DOHH2 (cell line): ENCODE measurements around the gene REL.

Source experiments
- H3F3A ChIP-seq: fragments of 200-600 bp; sonication (generic), shearing (Covaris generic); 2 replicates; pipeline ENCODE4 v1.6.0; 2016; ENCODE audit warnings: antibody characterized with exemption, mild to moderate bottlenecking; ENCODE audit not compliant: control insufficient read depth, insufficient read depth
- H3K27ac ChIP-seq: fragments of 200-600 bp; sonication (generic); 2 replicates; pipeline ENCODE4 v1.5.1; 2014; ENCODE audit warnings: low read depth, mild to moderate bottlenecking, low read length, moderate library complexity
- H3K27me3 ChIP-seq: fragments of 200-600 bp; sonication (generic); 2 replicates; pipeline ENCODE4 v1.6.1; 2014; ENCODE audit warnings: mild to moderate bottlenecking, low read length, mixed read lengths; ENCODE audit not compliant: control insufficient read depth
- H3K36me3 ChIP-seq: fragments of 200-600 bp; sonication (generic); 2 replicates; pipeline ENCODE4 v1.6.1; 2014; ENCODE audit warnings: mild to moderate bottlenecking, low read length, moderate library complexity, mixed read lengths; ENCODE audit not compliant: control insufficient read depth
- H3K4me1 ChIP-seq: fragments of 200-600 bp; sonication (generic); 2 replicates; pipeline ENCODE4 v1.6.1; 2014; ENCODE audit warnings: mild to moderate bottlenecking, low read length, mixed read lengths; ENCODE audit not compliant: control insufficient read depth
- H3K4me2 ChIP-seq: fragments of 200-600 bp; sonication (generic); 2 replicates; pipeline ENCODE4 v1.6.0; 2014; ENCODE audit warnings: mild to moderate bottlenecking, low read length, moderate library complexity
- H3K4me3 ChIP-seq: fragments of 200-600 bp; sonication (generic); 2 replicates; pipeline ENCODE4 v1.5.1; 2014; ENCODE audit warnings: mild to moderate bottlenecking, low read length, mixed read lengths
- H3K79me2 ChIP-seq: fragments of 200-600 bp; sonication (generic); 2 replicates; pipeline ENCODE4 v1.6.1; 2014; ENCODE audit warnings: mild to moderate bottlenecking, low read length, mixed read lengths; ENCODE audit not compliant: control insufficient read depth
- H3K9me2 ChIP-seq: fragments of 200-600 bp; sonication (generic); replicated peaks from 2 replicates; pipeline ENCODE4 v1.6.1; 2014; ENCODE audit warnings: mild to moderate bottlenecking, low read length, mixed read lengths; ENCODE audit not compliant: control insufficient read depth
- H3K9me3 ChIP-seq: fragments of 200-600 bp; sonication (generic); 2 replicates; pipeline ENCODE4 v1.6.1; 2014; ENCODE audit warnings: antibody characterized with exemption, low read length, mixed read lengths; ENCODE audit not compliant: control insufficient read depth, insufficient read depth
- H4K20me1 ChIP-seq: fragments of 200-600 bp; sonication (generic); 2 replicates; pipeline ENCODE4 v1.6.0; 2014; ENCODE audit warnings: low read depth, mild to moderate bottlenecking, antibody characterized with exemption, low read length, moderate library complexity; ENCODE audit not compliant: control insufficient read depth, insufficient read depth
- CTCF ChIP-seq: fragments of 200-600 bp; sonication (generic); IDR thresholded peaks from one replicate; pipeline ENCODE4 v1.5.1; 2014; ENCODE audit warnings: antibody characterized with exemption, mild to moderate bottlenecking, low read depth, low read length; ENCODE audit not compliant: poor library complexity, severe bottlenecking
- EZH2phosphoT487 ChIP-seq: fragments of 200-600 bp; sonication (generic); IDR thresholded peaks from 2 replicates; pipeline ENCODE4 v1.6.1; 2017; ENCODE audit warnings: borderline replicate concordance, mild to moderate bottlenecking, antibody characterized with exemption, low read length, moderate library complexity, mixed read lengths

The REL gene

DNA sequence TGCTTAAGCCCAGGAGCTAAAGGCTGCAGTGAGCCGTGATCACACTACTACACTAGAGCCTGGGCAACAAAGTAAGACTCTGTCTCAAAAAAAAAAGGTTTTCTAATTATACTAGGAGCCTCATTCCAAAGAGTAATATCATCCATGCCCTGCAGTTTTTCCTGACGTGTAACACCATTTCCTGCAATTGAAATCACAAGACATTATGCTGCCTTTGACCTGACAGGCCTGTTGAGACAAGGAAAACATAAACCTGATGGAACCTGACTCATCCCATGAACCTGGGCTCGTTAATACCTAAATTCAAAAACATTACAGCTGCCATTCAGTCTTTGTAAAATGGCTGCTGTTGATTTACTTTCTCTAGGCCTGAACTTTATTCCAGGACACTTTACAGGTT is 77.4 kb downstream of the REL start:
- Histone ChIP-seq H3K27me3 (no peaks in the 10 kb centered on the region), H3F3A (peaks cover 8% of the 10 kb centered on the region; the same call in 1 of the 2 replicates), H4K20me1 (no peaks in the 10 kb centered on the region), H3K9me2 (no peaks in the 10 kb centered on the region), H3K27ac (no peak overlapping the region), H3K79me2 (no peaks in the 10 kb centered on the region), H3K4me1 (peaks cover 8% of the 10 kb centered on the region), H3K4me2 (no peak overlapping the region), H3K9me3 (no peaks in the 10 kb centered on the region), H3K36me3 (peaks cover 55% of the 10 kb centered on the region), H3K4me3 (no peak overlapping the region)
- TF ChIP-seq EZH2phosphoT487, result no peak
- no peak for TF ChIP-seq CTCF

GRCh38 chr2:60959501-60959900 is 78.1 kb downstream of the REL start:
- H3F3A ChIP-seq, result peaks cover 8% of the 10 kb centered on the region; the same call in 1 of the 2 replicates
- no peaks in the 10 kb centered on the region for H3K9me2 ChIP-seq
- peaks cover 55% of the 10 kb centered on the region for H3K36me3 ChIP-seq
- H3K27ac ChIP-seq, result no peak overlapping the region
- TF ChIP-seq CTCF (no peak), EZH2phosphoT487 (no peak)
- no peak overlapping the region for H3K4me2 ChIP-seq
- no peak overlapping the region for H3K4me3 ChIP-seq
- H4K20me1 ChIP-seq, result no peaks in the 10 kb centered on the region
- peaks cover 15% of the 10 kb centered on the region for H3K4me1 ChIP-seq
- H3K79me2 ChIP-seq, result no peaks in the 10 kb centered on the region; the same call in 1 of the 2 replicates
- no peaks in the 10 kb centered on the region for H3K27me3 ChIP-seq
- H3K9me3 ChIP-seq, result no peaks in the 10 kb centered on the region

DNA sequence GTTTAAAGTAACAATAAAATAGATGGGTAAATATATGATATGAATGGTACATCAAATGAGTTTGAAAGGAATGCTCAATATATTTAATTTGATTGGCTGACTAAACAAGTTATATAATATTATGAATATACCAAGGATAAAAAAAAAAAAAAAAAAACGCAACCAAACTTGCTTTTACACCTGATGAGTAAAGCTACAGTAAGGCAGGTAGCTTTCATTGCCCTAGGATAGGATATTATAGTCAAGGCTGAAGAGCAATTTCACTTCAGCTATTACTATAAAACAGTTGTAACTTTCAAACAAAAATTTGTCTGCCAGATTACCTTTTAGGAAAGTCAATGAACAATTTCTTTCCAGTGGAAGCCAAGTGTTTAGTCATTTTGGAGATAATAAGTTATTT is 79.3 kb downstream of the REL start:
- Histone ChIP-seq H3K9me3 (no peaks in the 10 kb centered on the region), H3K4me2 (no peak overlapping the region), H3K79me2 (peaks cover 3% of the 10 kb centered on the region; the same call in 1 of the 2 replicates), H4K20me1 (no peaks in the 10 kb centered on the region), H3K27ac (no peak overlapping the region), H3K9me2 (no peaks in the 10 kb centered on the region), H3K4me3 (no peak overlapping the region), H3K4me1 (peaks cover 27% of the 10 kb centered on the region), H3F3A (peaks cover 15% of the 10 kb centered on the region), H3K27me3 (no peaks in the 10 kb centered on the region), H3K36me3 (peaks cover 55% of the 10 kb centered on the region)
- no peak for TF ChIP-seq CTCF
- no peak for TF ChIP-seq EZH2phosphoT487
